Measurements from ENCODE around the gene TMC4.
A peak's percentile ranks its signal among the peaks of the same experiment; 100 is the strongest.
"Not testable (repeated sequence)": the region's sequence is repeated elsewhere in the genome, so short reads cannot be mapped to it uniquely, and the experiment has no call there.

The TMC4 gene

GRCh38 chr19:54203151-54203611 lies 30.2 kb upstream of the TMC4 start:
- DNase-seq (ENCODE audit: low spot score): peak; percentile 90

DNA sequence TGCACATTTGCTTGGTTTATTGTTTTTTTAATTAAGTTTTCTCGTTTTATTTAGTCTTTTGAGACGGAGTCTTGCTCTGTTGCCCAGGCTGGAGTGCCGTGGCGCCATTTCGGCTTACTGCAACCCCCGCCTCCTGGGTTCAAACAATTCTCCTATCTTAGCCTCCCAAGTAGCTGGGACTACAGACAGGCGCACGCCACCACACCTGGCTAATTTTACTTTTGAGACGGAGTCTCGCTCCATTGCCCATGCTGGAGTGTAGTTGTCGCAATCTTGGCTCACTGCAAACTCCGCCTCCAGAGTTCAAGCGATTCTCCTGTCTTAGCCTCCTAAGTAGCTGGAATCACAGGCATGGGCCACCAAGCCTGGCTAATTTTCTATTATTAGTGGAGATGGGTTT lies 29.0 kb upstream of the TMC4 start:
- peak; percentile 79 for DNase-seq (ENCODE audit: low spot score)

DNA sequence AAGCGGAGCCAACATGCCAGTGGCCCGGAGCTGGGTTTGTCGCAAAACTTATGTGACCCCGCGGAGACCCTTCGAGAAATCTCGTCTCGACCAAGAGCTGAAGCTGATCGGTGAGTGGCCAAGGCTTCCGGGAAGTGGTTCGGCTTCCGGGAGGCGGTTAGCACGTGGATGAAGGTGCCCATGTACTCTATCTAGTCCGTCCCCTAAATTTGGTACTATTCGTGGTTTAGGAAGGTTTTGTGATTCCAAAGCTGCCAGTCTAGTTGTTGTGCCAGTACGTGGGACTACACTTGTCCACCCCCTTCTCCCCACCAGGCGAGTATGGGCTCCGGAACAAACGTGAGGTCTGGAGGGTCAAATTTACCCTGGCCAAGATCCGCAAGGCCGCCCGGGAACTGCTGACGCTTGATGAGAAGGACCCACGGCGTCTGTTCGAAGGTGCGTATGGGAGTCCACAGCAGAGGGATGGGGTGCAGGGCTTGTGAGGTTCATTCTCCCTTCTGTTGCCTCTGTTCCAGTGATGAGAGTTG lies 28.3 kb upstream of the TMC4 start:
- no peak for DNase-seq (ENCODE audit: low spot score)

DNA sequence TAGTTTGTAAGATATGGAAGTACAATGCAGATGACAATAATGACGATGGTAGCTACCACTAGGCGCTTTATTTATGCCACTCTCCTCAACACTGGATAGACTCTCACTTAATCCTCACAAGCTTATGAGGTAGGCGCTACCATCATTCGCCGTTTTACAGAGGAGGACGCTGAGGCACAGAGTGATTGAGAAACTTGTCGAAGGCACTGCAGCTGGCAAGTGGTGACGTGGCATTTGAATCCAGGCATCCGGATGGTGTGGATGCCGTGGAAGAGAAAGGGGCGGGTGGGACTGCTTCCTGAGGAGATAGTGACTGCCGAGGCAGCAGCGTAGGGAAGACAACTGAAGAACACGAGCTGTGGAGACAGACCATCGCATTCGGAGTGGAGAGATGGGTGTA lies 26.4 kb upstream of the TMC4 start:
- no peak for DNase-seq (ENCODE audit: low spot score)

GRCh38 chr19:54197121-54197520 lies 24.2 kb upstream of the TMC4 start:
- DNase-seq (ENCODE audit: low spot score): no peak

DNA sequence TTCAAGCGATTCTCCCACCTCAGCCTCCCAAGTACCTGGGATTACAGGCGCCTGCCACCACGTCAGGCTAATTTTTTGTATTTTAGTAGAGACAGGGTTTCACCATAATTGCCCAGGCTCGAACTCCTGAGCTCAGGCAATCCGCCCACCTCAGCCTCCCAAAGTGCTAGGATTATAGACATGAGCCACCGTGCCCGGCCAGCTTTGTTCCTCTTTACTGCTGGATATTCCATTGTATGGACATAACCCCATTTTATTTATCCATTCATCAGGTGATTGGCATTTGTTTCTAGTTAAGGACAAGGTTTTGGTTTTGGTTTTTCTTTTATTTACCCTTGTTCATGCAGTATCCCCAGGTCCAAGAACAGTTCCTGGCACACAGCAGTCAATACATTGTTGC lies 23.6 kb upstream of the TMC4 start:
- DNase-seq (ENCODE audit: low spot score): no peak

GRCh38 chr19:54194463-54194862 lies 21.5 kb upstream of the TMC4 start:
- not testable (repeated sequence) for DNase-seq (ENCODE audit: low spot score)

DNA sequence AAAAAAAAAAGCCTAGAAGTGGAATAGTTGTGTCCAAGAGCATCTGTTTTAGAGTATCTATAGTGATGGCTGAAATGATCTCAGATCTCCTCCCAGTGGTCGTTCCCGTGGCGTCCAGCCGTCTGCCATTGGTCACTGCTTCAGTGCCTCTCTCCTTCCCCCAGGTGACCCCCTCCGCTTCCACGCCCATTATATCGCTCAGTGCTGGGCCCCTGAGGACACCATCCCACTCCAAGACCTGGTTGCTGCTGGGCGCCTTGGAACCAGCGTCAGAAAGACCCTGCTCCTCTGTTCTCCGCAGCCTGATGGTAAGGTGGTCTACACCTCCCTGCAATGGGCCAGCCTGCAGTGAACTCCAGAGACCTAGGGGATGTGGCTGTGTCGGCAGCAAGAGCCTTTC lies 20.1 kb upstream of the TMC4 start:
- DNase-seq (ENCODE audit: low spot score): no peak

- DNase-seq (ENCODE audit: low spot score): no peak
These were observed 19.0 kb upstream of the TMC4 start for GRCh38 chr19:54191811-54192453.

- DNase-seq (ENCODE audit: low spot score): peak; percentile 86
These were observed 18.3 kb upstream of the TMC4 start, which contains the start of gene TSEN34 for GRCh38 chr19:54191011-54191810. Gene TSEN34, plus strand, starts transcription at chr19:54191308. Its CDS starts 57 bp downstream, at chr19:54191365.

- DNase-seq (ENCODE audit: low spot score): peak; percentile 100
These were observed 17.6 kb upstream of the TMC4 start for GRCh38 chr19:54190503-54191010.

GRCh38 chr19:54189735-54190502 lies 17.0 kb upstream of the TMC4 start:
- peak; percentile 100 for DNase-seq (ENCODE audit: low spot score)

DNA sequence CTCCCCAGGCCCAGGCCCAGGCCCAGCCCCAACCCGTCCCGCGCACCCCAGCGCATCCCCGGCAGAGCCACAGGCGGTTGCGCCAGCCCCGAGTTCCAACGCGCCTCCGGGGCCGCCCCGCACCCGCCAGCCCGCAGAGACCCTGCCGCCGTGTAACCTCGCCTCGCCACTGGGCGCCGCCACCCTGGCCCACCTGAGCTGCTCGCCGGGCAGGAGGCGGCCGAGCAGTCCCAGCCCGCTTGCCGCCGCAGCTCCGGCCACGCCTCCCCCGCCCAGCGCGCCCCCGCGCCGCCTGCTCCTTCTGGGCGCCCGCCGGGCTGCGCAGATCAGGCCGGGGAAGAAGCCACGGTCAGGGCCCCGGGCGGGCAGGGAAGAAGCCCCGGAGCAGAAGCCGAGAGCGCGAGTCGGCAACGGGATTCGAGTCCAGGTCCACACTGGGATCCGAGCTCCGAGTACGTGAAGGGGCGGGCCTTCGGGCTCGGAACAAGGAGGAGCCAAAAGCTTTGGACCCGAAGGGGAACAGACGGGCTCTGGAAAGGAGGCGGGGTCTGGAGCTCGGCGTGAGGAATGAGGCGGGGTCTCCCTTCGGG lies 16.3 kb upstream of the TMC4 start, which contains the start of gene MBOAT7:
Gene MBOAT7 (minus strand): TSS at position 436 of the 590 bp plus-strand sequence. CDS start 1,072 bp downstream, outside the sequence.
- DNase-seq (ENCODE audit: low spot score): no peak

- DNase-seq (ENCODE audit: low spot score): peak; percentile 39
These were observed 15.4 kb upstream of the TMC4 start for GRCh38 chr19:54188215-54188871.

DNA sequence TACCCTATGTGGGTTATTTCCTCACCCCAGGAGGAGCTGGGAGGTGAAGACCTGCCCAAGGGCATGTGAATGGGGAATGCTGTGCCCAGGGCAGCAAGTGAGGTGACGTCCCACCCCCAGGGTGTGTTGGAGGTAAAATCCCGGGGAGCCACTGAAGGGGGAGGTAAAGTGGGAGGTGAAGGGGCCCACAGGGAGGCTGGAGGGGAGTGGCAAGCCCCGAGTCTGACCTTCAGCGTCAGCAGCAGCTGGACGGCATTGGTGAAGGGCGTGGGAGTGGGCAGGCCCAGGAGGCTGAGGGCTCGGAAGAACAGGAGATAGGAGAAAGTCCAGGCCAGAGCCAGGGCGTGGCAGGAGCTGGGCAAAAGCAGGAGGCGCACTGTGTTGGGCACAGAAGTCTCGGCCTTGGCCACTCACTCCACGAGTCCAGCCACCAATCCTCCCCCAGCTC lies 14.0 kb upstream of the TMC4 start:
- DNase-seq (ENCODE audit: low spot score): no peak

- no peak for DNase-seq (ENCODE audit: low spot score)
These were observed 13.4 kb upstream of the TMC4 start for GRCh38 chr19:54186351-54186750.

DNA sequence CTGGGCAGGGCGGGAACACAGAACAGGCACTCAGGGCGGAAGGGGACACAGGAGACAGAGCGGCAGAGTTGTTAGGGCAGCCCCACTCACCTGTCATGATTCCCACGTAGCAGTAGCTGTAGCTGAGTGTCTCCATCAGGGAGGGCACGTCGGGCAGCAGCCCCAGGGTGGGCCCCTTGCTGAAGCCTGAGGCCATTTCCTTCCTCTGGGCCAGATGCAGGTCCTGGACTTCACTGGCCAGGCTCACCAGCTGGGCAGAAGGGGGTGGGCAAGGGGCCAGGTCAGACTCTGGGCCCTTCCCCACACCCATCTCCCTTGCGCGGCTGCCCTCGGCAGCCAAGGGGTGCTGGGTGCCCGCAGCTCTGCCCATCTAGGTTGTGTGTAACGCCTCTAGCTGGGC lies 10.5 kb upstream of the TMC4 start:
- DNase-seq (ENCODE audit: low spot score): no peak

DNA sequence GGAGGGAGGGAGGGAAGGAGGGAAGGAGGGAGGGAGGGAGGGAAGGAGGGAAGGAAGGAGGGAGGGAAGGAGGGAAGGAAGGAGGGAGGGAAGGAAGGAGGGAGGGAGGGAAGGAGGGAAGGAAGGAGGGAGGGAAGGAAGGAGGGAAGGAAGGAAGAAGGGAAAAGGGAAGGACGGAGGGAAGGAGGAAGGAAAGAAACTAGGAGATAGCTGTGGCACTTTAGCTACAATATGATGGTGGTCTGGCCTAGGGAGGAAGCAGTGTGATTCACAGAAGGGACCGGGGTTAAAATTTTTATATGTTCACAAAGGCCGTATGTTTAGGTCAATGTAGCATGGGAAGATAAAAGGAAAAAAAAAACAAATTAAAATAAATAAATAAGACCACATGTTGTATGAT lies 8.9 kb upstream of the TMC4 start:
- DNase-seq (ENCODE audit: low spot score): not testable (repeated sequence)

DNA sequence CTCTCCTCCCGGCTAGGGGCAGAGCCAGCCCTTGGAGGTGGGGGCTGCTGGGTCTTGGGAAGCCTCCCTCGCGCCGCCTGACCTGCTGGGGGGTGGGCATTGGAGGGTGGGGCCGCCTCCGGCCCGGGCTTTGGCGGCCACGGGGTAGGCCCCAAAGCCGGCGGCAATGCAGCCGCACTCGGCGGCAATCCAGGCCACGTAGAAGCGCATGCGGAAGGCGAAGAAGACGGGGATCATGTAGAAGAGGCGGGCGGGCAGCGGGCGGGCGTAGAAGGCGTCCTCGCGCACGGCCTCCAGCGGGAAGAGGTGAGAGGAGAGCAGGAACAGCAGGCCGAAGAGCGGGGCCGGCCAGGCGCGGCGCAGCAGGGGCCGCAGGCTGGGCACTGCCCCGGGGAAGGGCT lies 7.7 kb upstream of the TMC4 start:
- no peak for DNase-seq (ENCODE audit: low spot score)

- peak; percentile 65 for DNase-seq (ENCODE audit: low spot score)
These were observed 7.0 kb upstream of the TMC4 start for GRCh38 chr19:54179921-54180461.
